NCI-H345 treated with DMSO at 0.1 percent for 48 hours (cell line): ENCODE data around the gene CD151.
A peak's percentile ranks its signal among the peaks of the same experiment; 100 is the strongest.

Source experiments
- DNase-seq: peaks from one replicate; lab custom pipeline; 2025; ENCODE audit not compliant: unreplicated experiment; lab: John Stamatoyannopoulos, UW

CD151 gene

DNA sequence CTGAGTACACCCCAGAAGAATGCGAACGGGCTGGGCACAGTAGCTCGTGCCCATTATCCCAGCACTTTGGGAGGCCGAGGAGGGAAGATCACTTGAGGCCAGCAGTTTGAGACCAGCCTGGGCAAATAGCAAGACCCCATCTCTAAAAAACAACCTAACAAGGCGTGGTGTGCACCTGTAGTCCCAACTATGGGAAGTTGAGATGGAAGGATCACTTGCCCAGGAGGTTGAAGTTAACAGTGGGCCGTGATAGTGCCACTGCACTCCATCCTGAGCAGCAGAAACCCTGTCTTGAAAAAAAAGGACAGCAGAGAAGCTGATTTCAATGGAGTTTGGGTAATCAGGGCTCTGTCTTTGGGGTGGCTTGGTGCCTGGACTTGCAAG lies 19.7 kb upstream of the CD151 start:
- no peak for DNase-seq

DNA sequence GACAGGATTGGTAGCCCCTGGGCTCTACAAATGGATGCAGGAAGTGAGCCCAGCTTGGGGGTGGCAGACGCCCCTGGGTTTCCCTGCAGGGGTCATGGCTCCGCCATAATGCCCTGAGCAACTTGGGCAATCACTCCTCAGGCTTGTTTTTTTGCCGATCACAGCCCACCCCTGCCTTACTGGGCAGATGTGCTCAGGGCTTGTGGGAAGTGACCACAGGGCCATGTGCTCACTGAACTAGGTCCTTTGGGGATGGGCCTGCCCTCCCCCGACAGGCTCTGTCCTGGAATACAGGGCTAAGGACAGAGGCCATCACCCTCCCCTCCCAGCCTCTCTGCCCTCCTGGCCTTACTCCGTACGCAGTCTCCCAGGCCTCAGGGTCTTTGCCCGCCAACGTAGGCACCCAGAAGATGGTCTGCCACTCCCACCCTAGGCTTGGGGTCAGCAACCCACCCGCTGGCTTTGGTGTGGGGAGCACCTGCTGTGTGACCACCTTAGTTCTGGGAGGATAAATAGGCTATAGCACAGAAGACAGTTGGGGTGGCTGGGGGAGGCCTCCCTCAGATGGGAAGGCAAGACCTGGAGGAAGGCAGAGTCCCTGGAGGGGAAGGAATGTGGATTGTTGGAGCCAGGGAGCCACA lies 19.2 kb upstream of the CD151 start:
- DNase-seq: no peak

DNA sequence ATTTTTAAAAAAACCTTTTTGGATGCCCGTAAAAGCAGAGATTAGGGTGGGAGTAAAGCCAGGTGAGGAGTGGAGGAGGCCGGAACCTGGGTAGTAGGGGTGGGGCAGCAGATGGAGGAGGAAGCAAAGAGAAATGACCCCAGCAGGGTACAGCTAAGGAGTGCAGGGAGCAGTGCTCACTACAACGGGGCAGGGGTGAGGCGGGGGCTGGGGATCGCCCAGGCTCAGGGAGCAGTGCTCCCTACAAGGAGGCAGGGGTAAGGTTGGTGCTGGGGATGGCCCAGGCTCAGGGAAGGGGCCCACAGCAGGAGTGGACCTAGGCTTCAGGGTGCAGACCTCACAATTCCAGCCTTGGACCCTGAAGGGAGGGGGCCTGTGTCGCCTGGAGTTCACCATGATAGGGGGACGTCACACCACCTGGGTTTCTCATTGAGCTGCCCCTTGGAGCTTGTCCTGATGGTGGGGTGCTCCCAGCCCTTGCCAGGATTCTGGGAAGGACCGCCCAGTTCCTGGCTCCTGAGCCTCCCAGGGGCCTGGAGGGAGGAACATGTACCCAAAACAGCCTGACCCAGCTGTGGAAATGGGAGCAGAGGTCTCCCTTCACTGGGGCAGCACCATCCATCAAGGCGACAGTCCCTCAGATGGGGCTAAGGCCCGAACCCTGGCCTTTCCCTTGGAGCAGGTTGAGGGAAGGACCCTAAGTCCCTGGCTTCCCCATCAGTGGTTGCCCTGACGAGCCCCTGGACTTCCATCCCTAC lies 16.9 kb upstream of the CD151 start:
- no peak for DNase-seq

DNA sequence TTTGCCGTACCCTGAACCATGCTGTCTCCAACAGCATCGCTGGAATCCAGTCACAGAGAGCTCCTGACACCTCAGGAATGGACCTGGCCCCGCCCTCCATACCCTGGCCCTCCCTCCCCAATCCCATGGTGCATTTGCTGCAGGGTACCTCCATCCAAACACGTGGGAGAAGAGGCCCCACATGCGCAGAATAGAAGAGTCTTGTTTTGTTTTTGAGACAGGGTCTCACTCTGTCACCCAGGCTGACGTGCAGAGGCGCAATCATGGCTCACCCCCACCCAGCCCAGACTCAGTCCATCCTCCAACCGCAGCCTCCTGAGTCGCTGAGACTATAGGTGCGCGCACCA lies 16.3 kb upstream of the CD151 start:
- no peak for DNase-seq

- no peak for DNase-seq
Observed at GRCh38 chr11:818396-819128, 14.2 kb upstream of the CD151 start, which contains the start of gene PNPLA2. TSS of gene PNPLA2 (plus strand) at chr11:818914. CDS start at chr11:819719, 805 bp downstream.

- peak; percentile 82 for DNase-seq
Observed at GRCh38 chr11:819129-819931, 13.4 kb upstream of the CD151 start.

- peak; percentile 61 for DNase-seq
Observed at GRCh38 chr11:819943-820649, 12.7 kb upstream of the CD151 start.

- no peak for DNase-seq
Observed at GRCh38 chr11:820655-821511, 11.9 kb upstream of the CD151 start.

DNA sequence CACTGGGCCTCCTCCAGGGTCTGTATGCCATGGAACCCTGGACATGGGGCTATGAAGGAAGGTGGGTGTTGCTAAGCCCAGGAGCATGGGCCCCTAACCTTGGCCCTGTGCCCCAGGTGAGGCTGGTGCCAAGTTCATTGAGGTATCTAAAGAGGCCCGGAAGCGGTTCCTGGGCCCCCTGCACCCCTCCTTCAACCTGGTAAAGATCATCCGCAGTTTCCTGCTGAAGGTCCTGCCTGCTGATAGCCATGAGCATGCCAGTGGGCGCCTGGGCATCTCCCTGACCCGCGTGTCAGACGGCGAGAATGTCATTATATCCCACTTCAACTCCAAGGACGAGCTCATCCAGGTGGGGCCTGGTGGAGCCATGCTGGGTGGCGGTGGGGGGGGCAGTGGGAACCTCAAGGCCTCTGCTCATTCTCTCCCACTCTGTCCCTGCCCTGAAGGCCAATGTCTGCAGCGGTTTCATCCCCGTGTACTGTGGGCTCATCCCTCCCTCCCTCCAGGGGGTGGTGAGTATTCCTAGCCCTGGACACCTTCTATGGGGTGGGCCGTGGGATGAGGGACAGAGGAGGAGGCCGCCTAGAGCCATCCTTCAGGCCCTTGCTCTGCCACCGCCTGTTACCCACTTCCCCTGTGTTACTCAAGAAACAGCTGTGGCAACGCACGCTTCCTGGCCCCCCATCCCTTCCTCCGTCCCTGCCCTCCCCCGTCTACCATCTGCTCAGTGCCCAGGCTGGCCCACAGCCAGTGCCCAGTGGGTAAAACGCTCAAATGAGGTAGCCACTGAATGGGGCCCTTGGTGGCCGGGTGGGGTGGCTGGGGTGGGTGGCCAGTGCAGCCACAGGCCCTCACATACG lies 11.0 kb upstream of the CD151 start:
- DNase-seq: no peak

GRCh38 chr11:823441-824291 lies 9.1 kb upstream of the CD151 start:
- no peak for DNase-seq

DNA sequence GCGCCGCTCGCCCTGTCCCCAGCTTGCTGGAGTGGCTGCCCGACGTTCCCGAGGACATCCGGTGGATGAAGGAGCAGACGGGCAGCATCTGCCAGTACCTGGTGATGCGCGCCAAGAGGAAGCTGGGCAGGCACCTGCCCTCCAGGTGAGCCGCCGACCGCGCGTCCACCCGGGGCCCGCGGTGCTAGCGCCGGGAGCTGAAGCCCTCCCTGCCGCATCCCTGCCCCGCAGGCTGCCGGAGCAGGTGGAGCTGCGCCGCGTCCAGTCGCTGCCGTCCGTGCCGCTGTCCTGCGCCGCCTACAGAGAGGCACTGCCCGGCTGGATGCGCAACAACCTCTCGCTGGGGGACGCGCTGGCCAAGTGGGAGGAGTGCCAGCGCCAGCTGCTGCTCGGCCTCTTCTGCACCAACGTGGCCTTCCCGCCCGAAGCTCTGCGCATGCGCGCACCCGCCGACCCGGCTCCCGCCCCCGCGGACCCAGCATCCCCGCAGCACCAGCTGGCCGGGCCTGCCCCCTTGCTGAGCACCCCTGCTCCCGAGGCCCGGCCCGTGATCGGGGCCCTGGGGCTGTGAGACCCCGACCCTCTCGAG lies 8.4 kb upstream of the CD151 start:
- DNase-seq: no peak

DNA sequence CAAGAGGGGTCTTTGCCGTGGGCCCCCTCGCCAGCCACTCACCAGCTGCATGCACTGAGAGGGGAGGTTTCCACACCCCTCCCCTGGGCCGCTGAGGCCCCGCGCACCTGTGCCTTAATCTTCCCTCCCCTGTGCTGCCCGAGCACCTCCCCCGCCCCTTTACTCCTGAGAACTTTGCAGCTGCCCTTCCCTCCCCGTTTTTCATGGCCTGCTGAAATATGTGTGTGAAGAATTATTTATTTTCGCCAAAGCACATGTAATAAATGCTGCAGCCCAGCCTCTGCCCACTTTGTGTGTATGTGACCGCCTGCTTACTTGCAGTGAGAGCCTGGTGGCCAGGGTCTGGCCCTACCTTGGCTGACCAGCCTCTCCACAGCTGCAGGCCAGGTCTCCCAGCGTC lies 7.8 kb upstream of the CD151 start:
- no peak for DNase-seq

DNA sequence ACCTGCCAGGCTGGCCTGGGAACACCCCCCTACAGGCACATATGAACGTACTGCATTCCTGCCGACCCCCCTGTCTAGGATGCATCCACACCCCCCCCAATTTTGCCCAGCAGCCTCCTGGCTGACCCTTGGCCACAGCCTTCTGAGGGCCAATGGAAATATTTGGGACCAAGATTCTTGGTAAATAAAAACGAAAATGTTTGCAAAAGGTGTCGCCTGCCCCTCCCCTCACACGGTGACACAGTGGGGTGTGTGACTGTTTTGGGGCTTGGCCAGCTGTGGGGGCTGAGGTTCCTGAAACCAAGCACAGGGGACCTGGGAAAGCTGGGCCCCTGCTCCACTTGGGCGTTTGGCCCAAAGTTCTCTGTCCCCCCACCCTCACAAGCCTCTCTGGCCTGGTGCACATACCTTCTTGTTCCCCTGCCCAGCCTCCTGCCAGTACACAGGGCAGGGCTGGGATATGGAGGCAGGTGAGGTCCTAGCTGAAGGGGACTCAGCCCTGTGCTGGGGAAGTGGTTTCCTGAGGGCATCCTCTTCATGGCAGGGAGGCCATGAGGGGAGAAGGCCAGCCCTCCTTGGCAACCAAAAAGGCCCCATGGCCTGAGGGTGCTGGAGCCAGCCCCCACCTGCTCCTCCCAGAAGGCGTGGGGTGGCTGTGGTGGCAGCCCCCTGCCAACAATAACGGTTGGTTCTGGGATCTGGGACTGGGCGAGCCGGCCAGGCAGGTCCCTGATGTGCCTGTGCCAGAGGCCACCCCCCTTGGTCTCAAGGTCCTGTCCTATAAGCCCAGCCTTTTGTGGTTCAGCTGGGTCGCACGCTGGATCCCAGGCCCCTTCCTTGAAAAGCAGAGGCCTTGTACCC lies 7.2 kb upstream of the CD151 start:
- DNase-seq: no peak

GRCh38 chr11:826227-826621 lies 6.5 kb upstream of the CD151 start:
- no peak for DNase-seq

DNA sequence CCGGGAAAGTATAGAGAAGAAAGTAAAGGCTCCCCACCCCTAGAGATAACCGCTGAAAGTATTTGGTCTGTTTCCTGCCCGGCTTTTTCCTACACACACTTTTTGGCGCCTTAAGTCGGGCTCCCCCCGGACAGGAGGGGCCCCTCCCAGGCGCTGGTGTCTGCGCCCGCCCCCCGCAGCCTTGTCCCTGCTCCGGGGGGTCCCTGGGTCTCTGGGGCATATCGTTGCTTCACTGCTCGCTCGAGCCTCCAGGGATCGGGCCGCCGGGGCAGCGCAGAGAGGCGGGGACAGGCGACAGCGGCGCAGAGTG lies 6.0 kb upstream of the CD151 start:
- DNase-seq: no peak

DNA sequence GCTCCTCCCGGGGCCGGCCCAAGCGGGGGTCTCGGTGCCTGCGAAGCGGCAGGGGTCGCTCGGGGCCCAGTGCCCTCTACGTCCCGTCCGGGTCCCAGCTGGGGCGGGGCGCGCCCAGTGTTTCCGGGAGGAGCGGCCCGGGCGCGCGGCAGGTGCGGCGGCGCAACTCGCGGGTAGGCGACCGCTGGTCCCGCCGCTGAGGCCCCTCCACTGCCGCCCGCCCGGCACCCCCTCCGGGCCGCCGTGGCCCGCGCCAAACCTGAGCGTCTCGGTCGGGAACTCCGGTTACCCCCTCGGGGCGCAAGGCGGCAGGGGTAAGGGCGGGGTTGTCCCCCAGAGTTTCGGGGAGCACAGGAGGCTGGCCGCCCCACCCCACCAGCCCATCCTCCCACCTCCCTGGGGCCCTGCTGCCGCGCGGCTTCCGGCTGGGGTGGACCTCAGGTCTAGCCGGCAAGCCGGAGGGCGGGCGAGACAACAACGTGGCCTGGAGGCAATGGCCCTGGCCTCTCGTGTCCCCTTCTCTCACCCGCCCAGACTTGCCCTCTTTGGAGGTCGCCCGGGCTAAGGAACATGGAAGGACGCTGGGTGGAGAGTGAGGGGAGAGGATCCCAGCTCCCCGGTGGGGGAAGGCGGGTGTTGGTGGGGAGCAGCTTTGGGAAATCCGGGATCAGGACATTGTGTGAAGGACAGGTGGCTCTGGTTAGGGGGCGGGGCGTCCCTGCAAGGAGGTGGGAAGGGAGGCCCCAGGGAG lies 5.4 kb upstream of the CD151 start:
- no peak for DNase-seq
